Astrocyte of the cerebellum (primary cell): ENCODE data around the gene TMEM59.

Source experiments
- DNase-seq: peaks from one replicate; pipeline ENCODE4 v3.0.0-alpha.2; 2011; ENCODE audit warnings: low read depth
- H3K4me3 ChIP-seq: 2 replicates; pipeline ENCODE4 v1.5.1; 2011; ENCODE audit warnings: mild to moderate bottlenecking, low read depth, low read length, moderate library complexity
- CTCF ChIP-seq: IDR thresholded peaks from 2 replicates; pipeline ENCODE4 v1.5.1; 2012; ENCODE audit warnings: low read length, low read depth, moderate library complexity, mild to moderate bottlenecking; ENCODE audit errors: missing control alignments
- in situ Hi-C: cut with HindIII; loops from 2 replicates; pipeline ENCODE4 v1.10.0; 2017; ENCODE audit warnings: low sequenced_read_pairs

Gene TMEM59

GRCh38 chr1:53986458-53986857 lies 66.5 kb downstream of the TMEM59 start:
- in situ Hi-C loops, result no loop called here
- no peak for TF ChIP-seq CTCF
- DNase-seq, result no peak
- no peak overlapping the region for H3K4me3 ChIP-seq

- DNase-seq, result no peak
- in situ Hi-C loops, result no loop called here
- no peak for TF ChIP-seq CTCF
- no peak overlapping the region for H3K4me3 ChIP-seq
These were observed 68.3 kb downstream of the TMEM59 start for GRCh38 chr1:53984726-53985125.

- in situ Hi-C loops, result no loop called here
- TF ChIP-seq CTCF, result no peak
- H3K4me3 ChIP-seq, result peak overlapping the region; percentile 20
- no peak for DNase-seq
These were observed 70.3 kb downstream of the TMEM59 start for GRCh38 chr1:53982763-53983104.

GRCh38 chr1:53982034-53982762 lies 70.8 kb downstream of the TMEM59 start:
- H3K4me3 ChIP-seq, result peak overlapping the region; percentile 20
- DNase-seq, result no peak
- no peak for TF ChIP-seq CTCF
- in situ Hi-C loops, result no loop called here

- DNase-seq, result no peak
- in situ Hi-C loops, result no loop called here
- TF ChIP-seq CTCF, result no peak
These were observed 71.8 kb downstream of the TMEM59 start for GRCh38 chr1:53981220-53981619.

GRCh38 chr1:53979712-53980450 lies 73.1 kb downstream of the TMEM59 start:
- no peak for TF ChIP-seq CTCF
- no peak overlapping the region for H3K4me3 ChIP-seq
- in situ Hi-C loops, result no loop called here
- no peak for DNase-seq

More at GRCh38 chr1:53981220-53981619, 71.8 kb downstream of the TMEM59 start:
- no peak overlapping the region for H3K4me3 ChIP-seq
